Mesothelial cell of epicardium (in vitro differentiated cells): ENCODE results near the gene RIF1. TPM values are rescaled to one million over a fixed set of nuclear protein-coding genes. Genes with fewer than 3 reads are reported as not detected.

Experiments used
- DNase-seq, 2 experiments: peaks; one replicate each; pipeline ENCODE4 v3.0.0; 2021; ENCODE audit warnings: low spot score in 2 of 2; ENCODE audit not compliant: unreplicated experiment in 2 of 2
- H3K27ac Mint-ChIP-seq: 2 replicates; pipeline ENCODE4 v1.8.0; 2021; ENCODE audit warnings: mixed read lengths
- H3K27me3 Mint-ChIP-seq: 2 replicates; pipeline ENCODE4 v1.8.0; 2021; ENCODE audit warnings: low read depth, mixed read lengths
- H3K36me3 Mint-ChIP-seq: 2 replicates; pipeline ENCODE4 v1.8.0; 2021; ENCODE audit warnings: mixed read lengths
- H3K4me1 Mint-ChIP-seq: 2 replicates; pipeline ENCODE4 v1.8.0; 2021; ENCODE audit warnings: mixed read lengths
- H3K4me3 Mint-ChIP-seq: 2 replicates; pipeline ENCODE4 v1.8.0; 2021; ENCODE audit warnings: mild to moderate bottlenecking, moderate library complexity, mixed read lengths
- H3K9me3 Mint-ChIP-seq: 2 replicates; pipeline ENCODE4 v1.8.0; 2021; ENCODE audit warnings: mixed read lengths
- CTCF ChIP-seq: fragments of 200-600 bp; sonication (generic); IDR thresholded peaks from one replicate; pipeline ENCODE4 v1.5.0; 2021; ENCODE audit warnings: antibody characterized with exemption; ENCODE audit not compliant: unreplicated experiment
- total RNA-seq: library from RNA; stranded (reverse); gene quantifications from 3 replicates; pipeline ENCODE4 v1.2.1, GENCODE V29; 2021

RIF1 gene
- total RNA-seq, 1 donor from 2014 or later = 59.1 TPM

- H3K4me3 Mint-ChIP-seq = no peak overlapping the region
- H3K4me1 Mint-ChIP-seq = no peaks in the 10 kb centered on the region
- H3K27ac Mint-ChIP-seq = no peak overlapping the region
- H3K27me3 Mint-ChIP-seq = no peaks in the 10 kb centered on the region
- TF ChIP-seq CTCF = no peak
- peaks cover 48% of the 10 kb centered on the region for H3K36me3 Mint-ChIP-seq
- H3K9me3 Mint-ChIP-seq = no peaks in the 10 kb centered on the region
- DNase-seq = no peak
Measured at GRCh38 chr2:151422917-151423439, 13.3 kb downstream of the RIF1 start.

- H3K27ac Mint-ChIP-seq = no peak overlapping the region
- H3K9me3 Mint-ChIP-seq = no peaks in the 10 kb centered on the region
- no peak overlapping the region for H3K4me3 Mint-ChIP-seq
- no peaks in the 10 kb centered on the region for H3K27me3 Mint-ChIP-seq
- no peak for TF ChIP-seq CTCF
- no peak for DNase-seq
- H3K4me1 Mint-ChIP-seq = no peaks in the 10 kb centered on the region
- H3K36me3 Mint-ChIP-seq = peaks cover 52% of the 10 kb centered on the region
Measured at GRCh38 chr2:151423760-151424159, 14.1 kb downstream of the RIF1 start.

GRCh38 chr2:151437630-151438029 lies 27.9 kb downstream of the RIF1 start:
- H3K4me3 Mint-ChIP-seq = no peak overlapping the region
- no peaks in the 10 kb centered on the region for H3K4me1 Mint-ChIP-seq
- no peak for DNase-seq
- TF ChIP-seq CTCF = peak; percentile 98
- H3K27me3 Mint-ChIP-seq = no peaks in the 10 kb centered on the region
- no peaks in the 10 kb centered on the region for H3K9me3 Mint-ChIP-seq
- peaks cover 30% of the 10 kb centered on the region for H3K36me3 Mint-ChIP-seq
- H3K27ac Mint-ChIP-seq = no peak overlapping the region

- Mint-ChIP-seq H3K27me3 (no peaks in the 10 kb centered on the region), H3K36me3 (peaks cover 28% of the 10 kb centered on the region)
Measured at GRCh38 chr2:151438506-151438905, 28.8 kb downstream of the RIF1 start.

GRCh38 chr2:151439127-151439526 lies 29.4 kb downstream of the RIF1 start:
- TF ChIP-seq CTCF = no peak
- peaks cover 31% of the 10 kb centered on the region for H3K36me3 Mint-ChIP-seq
- H3K4me3 Mint-ChIP-seq = no peak overlapping the region
- H3K9me3 Mint-ChIP-seq = no peaks in the 10 kb centered on the region
- no peaks in the 10 kb centered on the region for H3K4me1 Mint-ChIP-seq
- no peaks in the 10 kb centered on the region for H3K27me3 Mint-ChIP-seq
- H3K27ac Mint-ChIP-seq = no peak overlapping the region
- no peak for DNase-seq

More at GRCh38 chr2:151438506-151438905, 28.8 kb downstream of the RIF1 start:
- Mint-ChIP-seq H3K4me1 (no peaks in the 10 kb centered on the region), H3K9me3 (no peaks in the 10 kb centered on the region), H3K27ac (no peak overlapping the region), H3K4me3 (no peak overlapping the region)
- no peak for DNase-seq
- TF ChIP-seq CTCF = no peak

- Mint-ChIP-seq H3K4me1 (no peaks in the 10 kb centered on the region), H3K27me3 (no peaks in the 10 kb centered on the region), H3K9me3 (no peaks in the 10 kb centered on the region), H3K27ac (peak overlapping the region; percentile 21), H3K36me3 (peaks cover 51% of the 10 kb centered on the region), H3K4me3 (no peak overlapping the region)
- TF ChIP-seq CTCF = no peak
- DNase-seq = no peak
Measured at GRCh38 chr2:151459358-151459757, 49.7 kb downstream of the RIF1 start.
